G401.6 (cell line): ENCODE data around the gene YPEL1.
"Not testable (repeated sequence)": the region's sequence is repeated elsewhere in the genome, so short reads cannot be mapped to it uniquely, and the experiment has no call there.

Experiments used
- FAIRE-seq: peaks from 2 replicates; lab custom pipeline; 2012; peaks lifted over from hg19 to GRCh38; lab: Jason Lieb, UNC

The YPEL1 gene

GRCh38 chr22:21753374-21754111, 17.9 kb upstream of the YPEL1 start:
- FAIRE-seq: no peak

- FAIRE-seq: no peak
Observed at GRCh38 chr22:21752276-21752675, 16.7 kb upstream of the YPEL1 start.

- FAIRE-seq: no peak
Observed at GRCh38 chr22:21745948-21746347, 10.4 kb upstream of the YPEL1 start.

- not testable (repeated sequence) for FAIRE-seq
Observed at GRCh38 chr22:21744917-21745316, 9.3 kb upstream of the YPEL1 start.

GRCh38 chr22:21741790-21742189, 6.2 kb upstream of the YPEL1 start:
- FAIRE-seq: no peak

- no peak for FAIRE-seq
Observed at GRCh38 chr22:21741059-21741458, 5.5 kb upstream of the YPEL1 start.

GRCh38 chr22:21739828-21740377, 4.3 kb upstream of the YPEL1 start:
- no peak for FAIRE-seq

GRCh38 chr22:21738966-21739365, 3.4 kb upstream of the YPEL1 start:
- FAIRE-seq: no peak

GRCh38 chr22:21738081-21738480, 2.5 kb upstream of the YPEL1 start:
- no peak for FAIRE-seq

GRCh38 chr22:21736948-21737347, 1.4 kb upstream of the YPEL1 start:
- no peak for FAIRE-seq

- no peak for FAIRE-seq
Observed at GRCh38 chr22:21736084-21736642, 569 bp upstream of the YPEL1 start.

- FAIRE-seq: no peak
Observed at GRCh38 chr22:21734540-21735199, 924 bp downstream of the YPEL1 start.

- FAIRE-seq: no peak
Observed at GRCh38 chr22:21731503-21731902, 4.1 kb downstream of the YPEL1 start.

- FAIRE-seq: no peak
Observed at GRCh38 chr22:21730535-21731308, 4.9 kb downstream of the YPEL1 start.

GRCh38 chr22:21729184-21729583, 6.4 kb downstream of the YPEL1 start:
- not testable (repeated sequence) for FAIRE-seq

GRCh38 chr22:21728270-21728669, 7.3 kb downstream of the YPEL1 start:
- FAIRE-seq: no peak

- no peak for FAIRE-seq
Observed at GRCh38 chr22:21727768-21728167, 7.8 kb downstream of the YPEL1 start.

- no peak for FAIRE-seq
Observed at GRCh38 chr22:21727159-21727558, 8.4 kb downstream of the YPEL1 start.

- no peak for FAIRE-seq
Observed at GRCh38 chr22:21726650-21727049, 8.9 kb downstream of the YPEL1 start.

- no peak for FAIRE-seq
Observed at GRCh38 chr22:21725956-21726649, 9.5 kb downstream of the YPEL1 start.

GRCh38 chr22:21724496-21724895, 11.1 kb downstream of the YPEL1 start:
- not testable (repeated sequence) for FAIRE-seq
